ENCODE measurements around the gene POLR1E.
A peak's percentile ranks its signal among the peaks of the same experiment; 100 is the strongest.
"Not testable (repeated sequence)": the region's sequence is repeated elsewhere in the genome, so short reads cannot be mapped to it uniquely, and the experiment has no call there.

POLR1E gene

DNA sequence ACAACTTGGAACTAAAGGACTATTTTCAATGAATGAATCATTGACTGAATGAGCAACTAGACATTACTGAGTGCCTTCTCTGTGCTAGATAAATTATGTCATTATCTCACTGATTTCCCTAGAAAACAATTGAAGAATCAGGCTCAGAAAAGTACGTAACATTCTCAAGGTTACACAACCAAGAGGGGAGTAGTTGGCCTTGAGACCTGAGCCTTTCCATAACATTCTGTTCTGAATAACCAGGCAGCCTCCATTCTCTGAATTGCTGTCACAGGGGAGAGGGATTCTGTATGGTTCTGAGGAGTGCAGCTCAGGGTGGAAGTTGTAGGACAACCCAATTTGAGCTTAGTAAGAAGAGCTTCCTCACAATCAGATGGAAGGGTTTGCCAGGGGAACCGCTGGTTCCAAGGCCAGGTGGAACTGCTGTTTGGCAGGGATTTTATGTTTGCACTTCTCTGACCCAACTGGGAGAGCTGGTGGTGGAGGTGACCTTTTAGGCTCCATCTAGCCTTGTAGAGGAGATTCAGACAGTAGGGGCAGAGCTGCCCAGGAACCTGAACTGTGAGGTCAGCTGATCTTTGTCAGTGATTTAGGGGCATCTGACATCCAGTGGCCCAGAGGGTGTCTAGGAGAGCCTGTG is 16.3 kb downstream of the POLR1E start:
- DNase-seq (ENCODE audit: low read depth): no peak

DNA sequence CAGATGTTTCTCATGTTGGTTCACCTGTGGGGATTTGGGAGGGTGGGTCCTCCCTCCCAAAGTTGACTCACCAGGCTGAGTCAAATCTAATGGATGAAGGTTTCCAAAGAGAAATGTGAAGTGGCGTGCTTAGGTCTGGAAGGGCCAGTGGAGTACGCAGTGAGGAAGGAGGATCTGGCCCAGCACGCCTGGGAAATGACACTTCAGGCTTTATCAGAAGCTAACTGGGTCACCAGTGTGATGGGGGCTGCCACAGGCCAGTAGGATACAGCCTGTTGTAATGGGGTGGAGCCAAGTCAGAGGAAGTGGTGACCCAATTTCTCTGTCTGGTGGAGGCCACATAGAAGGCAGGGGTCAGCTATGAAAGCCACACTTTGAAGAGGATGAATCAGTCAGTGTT is 18.0 kb downstream of the POLR1E start:
- DNase-seq (ENCODE audit: low read depth): peak; percentile 19

DNA sequence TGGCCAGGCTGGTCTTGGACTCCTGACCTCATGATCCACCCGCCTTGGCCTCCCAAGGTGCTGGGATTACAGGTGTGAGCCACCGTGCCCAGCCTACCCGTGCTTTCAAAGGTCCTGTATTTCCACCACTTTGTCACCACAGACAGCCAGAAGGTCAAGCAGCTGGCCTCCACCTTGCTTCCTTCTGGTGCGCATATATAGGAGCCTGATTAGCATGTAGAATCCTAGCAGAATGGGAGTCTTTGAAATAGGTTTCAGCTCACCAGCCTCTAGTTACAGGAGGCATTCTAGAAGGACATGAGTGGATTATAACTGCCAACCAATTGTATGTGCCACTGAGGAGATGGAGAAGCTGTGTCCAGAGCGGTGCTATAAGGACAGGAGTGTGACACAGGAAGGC is 18.9 kb downstream of the POLR1E start:
- no peak for DNase-seq (ENCODE audit: low read depth)

DNA sequence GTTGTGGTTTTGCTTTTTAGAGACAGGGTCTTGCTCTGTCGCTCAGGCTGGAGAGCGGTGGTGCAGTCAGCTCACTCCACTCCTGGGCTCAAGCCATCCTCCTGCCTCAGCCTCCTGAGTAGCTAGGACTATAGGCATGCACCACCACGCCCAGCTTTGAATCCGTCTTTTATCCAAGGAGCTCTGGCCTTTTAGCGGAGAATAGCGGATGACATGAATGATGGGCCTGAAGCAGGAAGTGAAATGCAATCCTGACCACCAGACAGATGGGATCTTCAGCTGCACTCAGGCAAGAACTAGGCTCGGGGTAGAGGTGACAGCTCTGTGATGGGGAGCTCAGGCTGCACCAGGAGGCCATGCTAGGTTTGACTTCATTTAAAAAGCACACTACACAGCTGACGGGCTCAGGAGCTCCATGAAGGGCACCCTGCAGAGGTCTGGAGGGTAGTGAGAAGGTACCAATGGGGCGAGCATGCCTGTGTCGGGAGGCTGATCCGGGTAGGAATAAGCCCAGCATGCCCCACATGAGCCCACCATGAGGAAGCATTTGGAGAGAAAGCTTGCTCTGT is 21.9 kb downstream of the POLR1E start:
- DNase-seq (ENCODE audit: low read depth): no peak

DNA sequence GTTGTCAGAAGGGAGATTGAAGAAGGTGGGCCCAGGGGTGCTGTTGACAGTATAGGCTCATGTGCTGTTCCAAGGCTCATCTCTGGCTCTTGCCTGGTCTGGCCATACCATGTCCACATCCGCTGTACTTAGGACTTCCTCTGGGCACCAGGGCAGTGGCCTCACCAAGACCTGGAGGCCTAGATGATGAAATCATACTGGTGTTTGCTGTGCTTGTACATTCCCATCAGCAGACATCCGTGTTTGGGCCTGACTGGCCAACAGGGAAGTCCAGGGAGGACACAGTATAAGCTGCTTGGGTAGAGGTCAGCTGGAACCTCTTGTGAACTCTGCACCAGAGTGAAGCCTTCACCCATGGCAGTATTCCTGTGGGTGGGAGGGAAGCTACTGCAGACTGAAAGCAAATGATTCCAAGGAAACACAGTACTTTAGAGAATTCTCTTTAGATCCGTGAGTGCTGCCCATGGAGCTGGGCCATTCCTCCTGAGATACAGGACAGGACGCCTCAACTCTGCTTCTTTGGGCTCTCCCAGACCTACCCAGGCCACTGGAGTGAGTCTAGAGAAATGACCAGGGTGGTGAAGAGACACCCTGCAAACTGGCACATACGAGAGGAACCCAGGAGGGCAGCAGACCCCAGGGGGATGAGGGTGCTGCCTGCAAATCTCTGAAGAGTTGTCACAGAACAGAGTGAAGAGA is 22.5 kb downstream of the POLR1E start:
- no peak for DNase-seq (ENCODE audit: low read depth)

DNA sequence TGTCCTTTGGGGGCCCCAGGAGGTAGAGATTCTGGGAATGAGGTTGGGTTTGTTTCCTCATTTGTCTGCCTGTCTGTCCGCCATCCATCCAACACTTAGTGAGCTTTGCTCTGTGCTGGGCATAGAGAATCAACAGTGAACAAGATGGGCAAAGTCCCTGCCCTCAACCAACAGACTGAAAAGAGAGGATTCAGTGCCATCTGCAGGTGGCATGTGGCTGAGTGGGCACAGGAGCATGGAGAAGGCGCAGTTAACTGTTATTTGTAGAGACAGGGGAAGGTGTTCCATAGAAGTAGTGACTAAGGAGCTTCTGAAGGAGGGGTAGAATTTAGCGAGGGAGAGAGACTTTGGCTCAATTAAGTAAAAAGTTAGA is 23.1 kb downstream of the POLR1E start:
- no peak for DNase-seq (ENCODE audit: low read depth)

DNA sequence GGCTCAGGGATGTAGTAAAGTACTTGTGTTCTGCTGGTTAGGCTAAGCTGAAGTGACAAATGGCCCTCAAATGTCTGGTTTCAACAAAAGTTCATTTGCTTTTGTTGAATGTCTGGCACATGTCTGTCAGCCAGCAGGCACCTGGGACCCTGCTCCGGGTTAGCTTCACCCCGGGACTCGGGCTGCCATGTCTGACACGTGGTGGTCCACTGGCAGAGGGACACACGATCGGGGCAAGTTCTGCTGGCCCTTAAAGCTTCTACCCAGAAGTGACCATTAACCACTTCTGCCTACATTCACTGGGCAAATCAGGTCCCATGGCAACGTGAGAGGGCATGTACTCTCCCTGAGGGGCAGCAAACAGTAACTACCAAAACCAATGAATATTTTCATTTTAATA is 23.8 kb downstream of the POLR1E start:
- no peak for DNase-seq (ENCODE audit: low read depth)

DNA sequence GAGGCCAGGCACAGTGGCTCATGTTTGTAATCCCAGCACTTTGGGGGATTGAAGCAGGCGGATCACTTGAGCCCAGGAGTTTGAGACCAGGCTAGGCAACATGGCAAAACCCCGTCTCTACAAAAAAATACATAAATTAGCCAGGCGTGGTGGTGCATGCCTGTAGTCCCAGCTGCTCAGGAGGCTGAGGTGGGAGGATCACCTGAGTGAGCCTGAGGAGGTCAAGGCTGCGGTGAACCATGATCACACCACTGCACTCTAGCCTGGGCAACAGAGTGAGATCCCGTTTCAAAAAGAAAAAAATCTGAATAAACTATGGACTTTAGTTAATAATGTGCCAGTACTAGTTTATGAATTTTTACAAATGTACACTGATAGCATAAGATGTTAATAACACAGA is 24.3 kb downstream of the POLR1E start:
- DNase-seq (ENCODE audit: low read depth): not testable (repeated sequence)

DNA sequence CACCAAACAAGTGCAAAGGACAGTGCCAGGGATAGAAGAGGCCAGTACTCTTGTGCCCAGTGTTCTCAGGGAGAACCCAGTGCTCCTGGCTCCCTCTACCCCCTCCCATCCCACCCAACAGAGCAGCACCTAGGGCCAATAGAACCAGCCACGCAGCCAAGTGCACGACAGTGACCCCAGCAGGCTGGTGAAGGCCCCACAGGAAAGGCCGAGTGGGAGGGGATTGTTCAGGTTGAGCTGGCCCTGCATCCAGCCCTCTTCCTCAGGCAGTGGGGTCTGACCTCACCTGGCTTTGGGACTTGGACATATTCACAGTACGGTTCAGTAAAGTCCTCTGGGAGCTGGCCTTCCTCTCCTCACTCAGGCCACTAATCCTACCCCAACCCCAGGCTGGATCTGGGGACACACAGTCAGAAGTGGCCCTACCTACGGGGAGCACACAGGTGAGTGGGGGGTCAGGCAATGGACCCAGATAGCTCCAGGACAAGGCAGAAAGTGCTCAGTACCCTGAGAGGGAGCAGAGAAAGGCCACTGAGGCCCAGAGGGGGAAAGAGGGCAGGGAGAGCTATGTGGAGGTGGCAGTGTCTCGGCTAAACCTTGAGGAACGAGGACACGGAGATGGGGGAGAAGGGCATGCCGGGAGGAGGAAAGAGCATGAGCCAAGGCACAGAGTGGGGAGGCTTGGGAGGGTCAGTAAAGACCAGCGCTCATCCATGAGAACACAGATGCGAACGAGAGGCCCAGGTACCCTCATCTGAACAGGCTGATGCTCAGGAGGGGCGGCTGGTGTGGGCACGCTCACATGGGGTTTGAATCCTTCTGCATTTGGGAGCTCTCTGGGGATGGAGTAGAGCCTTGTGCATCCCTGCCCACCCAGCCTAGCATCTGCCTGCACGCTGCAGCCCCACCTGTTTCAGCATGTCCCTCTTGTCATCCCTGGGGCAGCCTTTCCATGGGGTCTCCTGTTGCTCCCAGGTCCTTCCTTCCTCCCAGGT is 25.6 kb downstream of the POLR1E start:
- DNase-seq (ENCODE audit: low read depth): no peak

DNA sequence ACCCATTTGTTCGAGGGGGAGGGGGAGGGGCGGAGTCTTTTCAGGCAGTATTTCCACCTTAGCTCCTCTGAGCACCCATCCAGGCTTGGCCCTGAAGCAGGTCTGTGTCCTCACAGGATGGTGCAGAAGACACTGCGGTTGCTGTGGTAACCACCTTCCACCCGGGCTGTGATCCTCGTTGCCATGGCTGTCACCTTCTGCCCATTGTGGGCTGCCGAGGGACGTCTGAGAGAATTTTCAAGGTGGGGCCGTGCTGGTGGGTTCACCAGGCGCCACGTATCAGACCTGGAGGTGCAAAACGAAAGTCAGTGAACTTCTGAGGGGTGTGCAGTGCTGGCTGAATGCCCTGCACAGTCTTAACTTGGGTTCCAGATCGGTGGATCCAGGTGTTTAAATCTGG is 26.7 kb downstream of the POLR1E start:
- peak; percentile 21 for DNase-seq (ENCODE audit: low read depth)

DNA sequence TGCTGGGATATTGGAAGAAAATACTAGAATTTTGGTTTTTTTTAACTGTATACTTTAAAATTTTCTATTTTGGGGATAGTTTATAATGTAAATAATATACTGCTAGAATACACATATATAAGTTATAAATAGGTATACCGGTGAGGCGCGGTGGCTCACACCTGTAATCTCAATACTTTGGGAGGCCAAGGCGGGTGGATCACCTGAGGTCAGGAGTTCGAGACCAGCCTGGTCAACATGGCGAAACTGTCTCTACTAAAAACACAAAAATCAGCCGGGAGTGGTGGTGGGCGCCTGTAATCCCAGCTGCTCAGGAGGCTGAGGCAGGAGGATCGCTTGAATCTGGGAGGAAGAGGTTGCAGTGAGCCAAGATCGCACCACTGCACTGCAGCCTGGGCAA is 28.7 kb downstream of the POLR1E start:
- DNase-seq (ENCODE audit: low read depth): not testable (repeated sequence)

DNA sequence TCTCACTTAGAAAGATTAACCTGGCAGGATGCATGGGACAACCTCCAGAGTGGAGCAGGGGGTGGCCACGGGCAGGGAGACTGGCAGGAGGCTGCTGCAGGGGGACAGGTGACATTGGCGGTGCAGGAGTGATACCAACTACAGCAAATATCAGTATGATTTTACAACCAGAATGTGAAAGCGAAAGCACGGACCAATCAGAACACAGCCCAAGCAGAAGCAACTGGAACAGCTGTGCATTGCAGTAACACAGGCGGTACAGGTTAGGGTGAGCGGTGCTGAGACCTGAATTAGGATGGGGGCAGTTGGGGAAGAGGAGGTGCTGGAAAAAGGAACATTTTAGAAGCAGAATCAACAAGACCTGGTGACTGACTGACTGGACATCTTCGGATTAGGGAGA is 29.3 kb downstream of the POLR1E start:
- no peak for DNase-seq (ENCODE audit: low read depth)

DNA sequence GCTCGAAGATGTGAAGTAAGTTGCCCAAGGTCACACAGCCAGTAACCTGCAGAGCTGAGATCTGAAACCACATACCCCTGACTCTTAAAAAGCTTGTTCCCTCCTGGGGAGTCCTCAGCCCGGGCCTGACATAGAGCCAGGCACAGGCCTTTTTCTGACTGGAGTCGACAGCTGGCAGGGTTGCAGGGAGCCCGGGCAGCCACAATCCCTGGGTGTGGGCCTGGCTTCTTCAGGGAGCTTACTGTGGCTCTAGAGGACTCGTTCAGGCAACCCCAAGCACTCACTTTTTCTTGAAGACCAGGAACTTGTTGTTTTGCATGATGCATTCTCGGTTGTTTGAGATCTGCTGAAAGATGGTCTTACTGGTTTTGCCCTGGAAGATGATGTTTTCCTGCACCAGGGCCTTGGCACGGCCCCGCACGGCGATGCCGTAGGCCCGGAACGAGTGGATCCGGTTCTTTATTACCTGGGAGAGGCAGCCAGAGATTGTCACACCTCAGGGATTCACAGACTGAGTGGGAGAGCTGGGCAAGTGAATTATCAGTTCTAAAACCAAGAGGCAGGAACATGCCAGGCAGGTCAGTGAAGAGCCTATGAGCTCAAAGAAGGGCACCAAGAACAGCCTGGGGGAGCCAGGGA is 30.0 kb downstream of the POLR1E start:
- DNase-seq (ENCODE audit: low read depth): no peak

DNA sequence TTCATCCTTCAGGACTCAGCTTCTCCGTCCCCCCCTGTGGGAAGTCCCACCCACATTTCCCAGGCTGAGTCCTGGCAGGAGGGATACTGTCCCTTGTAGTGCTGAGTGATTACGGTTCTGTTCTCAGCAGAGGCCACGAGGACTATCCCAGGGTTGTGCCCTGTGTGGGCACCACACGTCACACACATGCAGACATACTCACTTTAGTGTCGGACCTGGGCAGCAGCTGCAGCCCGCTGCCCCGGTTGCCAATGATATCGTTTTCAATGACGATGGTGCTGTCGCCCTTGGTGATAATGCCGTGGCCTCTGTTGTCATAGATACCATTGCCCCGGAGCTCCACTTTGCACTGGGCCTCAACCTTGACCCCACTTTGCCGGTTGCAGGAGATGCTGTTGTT is 32.2 kb downstream of the POLR1E start:
- DNase-seq (ENCODE audit: low read depth): no peak

DNA sequence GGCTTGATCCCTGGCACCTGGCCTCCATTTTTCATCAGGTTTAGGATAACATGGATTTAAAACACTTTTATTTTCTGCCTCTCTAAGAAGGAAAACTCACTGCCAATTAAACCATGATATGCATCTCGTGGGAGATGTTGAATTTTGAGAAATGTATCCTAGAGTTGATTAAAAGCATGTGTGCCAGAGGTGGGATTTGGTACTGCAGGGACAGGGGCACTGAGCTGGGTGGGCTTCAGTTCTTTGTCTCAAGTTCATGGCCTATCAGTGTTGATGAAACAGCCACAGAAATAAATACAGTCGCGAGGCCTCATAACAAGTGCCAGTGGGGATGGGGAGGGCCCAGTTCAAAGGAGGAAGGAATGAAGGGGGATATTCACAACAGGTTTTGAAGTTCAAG is 34.9 kb downstream of the POLR1E start:
- no peak for DNase-seq (ENCODE audit: low read depth)

DNA sequence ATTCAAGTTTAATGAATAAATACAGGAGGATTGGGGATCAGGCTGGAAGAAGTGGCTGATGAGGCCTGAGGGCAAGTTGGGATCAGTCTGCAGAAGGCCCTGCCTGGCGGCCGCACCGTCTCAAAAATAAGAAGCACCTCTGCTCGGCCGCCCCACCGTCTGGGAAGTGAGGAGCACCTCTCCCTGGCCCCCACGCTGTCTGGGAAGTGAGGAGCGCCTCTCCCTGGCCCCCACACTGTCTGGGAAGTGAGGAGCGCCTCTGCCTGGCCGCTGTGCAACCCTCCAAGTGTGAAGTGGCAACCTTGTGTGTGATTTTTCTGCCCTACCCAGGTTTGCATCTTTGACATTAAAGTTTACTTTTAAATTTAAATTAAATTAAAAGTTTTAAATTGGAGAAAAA is 35.4 kb downstream of the POLR1E start:
- DNase-seq (ENCODE audit: low read depth): no peak

DNA sequence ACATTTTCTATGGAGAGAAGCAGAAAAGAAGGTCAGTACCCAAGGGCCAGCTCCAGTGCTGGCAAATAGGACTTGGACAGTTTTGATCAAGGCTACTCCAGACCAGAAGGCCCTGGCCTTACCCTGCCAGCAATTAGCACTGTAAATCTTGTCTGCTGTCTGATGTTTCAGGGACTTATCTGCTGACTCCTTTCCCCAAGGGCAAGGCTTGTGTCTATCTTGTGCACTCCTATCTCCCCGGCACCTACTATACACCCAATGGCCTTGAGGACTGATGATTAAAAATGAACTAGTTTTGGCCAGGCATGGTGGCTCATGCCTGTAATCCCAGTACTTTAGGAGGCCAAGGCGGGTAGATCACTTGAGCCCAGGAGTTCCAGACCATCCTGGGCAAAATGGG is 37.2 kb downstream of the POLR1E start:
- DNase-seq (ENCODE audit: low read depth): no peak

DNA sequence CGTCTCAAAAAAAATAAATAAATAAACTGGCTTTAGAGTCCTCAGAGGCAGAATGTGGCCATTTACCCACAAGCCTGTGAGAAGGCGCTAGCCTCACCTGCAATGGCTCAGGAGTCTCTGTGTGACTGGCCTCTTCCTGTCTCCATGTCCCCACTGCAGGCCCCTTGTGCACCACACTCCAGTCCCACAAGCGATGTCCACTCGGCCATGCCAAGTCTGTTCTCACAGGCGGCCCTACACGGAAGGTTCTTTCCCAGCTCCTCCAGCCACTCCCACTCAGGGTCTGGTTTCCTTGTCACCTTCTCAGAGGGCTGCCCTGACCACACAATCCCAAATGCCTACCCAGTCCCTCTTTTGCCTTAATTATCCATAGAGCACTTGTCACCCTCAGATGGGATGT is 38.2 kb downstream of the POLR1E start:
- DNase-seq (ENCODE audit: low read depth): no peak

DNA sequence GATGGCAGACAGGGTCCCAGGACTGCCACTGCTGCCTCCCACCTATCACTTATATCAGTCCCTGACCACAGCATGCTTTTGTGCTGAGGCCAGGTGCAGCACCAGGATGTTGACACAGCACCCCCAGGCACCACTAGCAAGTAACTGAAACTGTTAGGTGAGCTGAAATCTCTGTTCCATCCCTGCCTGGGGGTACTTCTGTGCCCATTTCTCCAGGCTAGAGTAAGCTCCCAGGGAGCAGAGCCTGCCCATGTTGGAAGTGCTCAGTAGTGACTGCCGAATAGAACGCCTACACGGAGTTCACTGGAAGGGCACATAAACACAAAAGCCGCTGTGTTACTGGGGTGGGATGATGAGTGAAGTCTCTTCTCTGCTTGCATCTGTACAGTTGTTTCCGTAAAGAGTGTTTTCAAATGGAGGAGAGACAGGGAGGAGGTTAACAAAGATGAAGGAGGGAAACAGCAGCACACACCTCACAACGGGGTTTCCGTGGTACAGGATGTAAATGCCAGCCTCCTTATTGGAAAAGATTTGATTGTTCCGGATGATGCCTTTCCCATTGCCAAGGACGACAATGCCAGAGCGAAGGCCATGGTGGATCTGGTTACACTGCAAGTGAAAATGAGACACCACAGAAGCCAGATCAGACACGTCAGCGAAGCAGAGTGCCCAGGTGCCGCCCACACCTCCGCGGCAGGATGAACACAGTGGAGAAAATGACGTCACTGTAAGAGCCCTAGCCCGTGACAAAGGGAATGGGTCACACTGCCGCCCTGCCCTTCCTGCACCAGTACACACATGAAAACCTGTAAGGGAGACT is 43.1 kb downstream of the POLR1E start:
- DNase-seq (ENCODE audit: low read depth): peak; percentile 24

DNA sequence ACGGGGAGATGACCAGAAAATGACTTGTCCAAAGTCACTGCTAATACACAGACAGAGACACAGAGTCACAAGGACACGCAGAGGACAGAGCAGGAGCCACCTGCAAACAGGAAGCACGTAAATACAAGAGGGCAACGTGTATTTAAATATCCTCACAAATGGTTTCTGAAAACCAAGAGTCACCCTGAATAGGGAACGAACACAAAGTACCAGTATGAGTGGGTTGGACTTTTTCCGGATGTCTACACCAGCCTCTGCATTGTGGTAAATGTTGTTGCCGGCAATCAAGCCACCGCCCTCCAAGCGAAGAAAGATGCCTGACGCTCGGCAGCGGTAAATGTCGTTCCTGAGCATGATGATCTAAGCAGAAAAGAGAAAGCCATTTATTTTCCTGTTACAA is 46.0 kb downstream of the POLR1E start:
- DNase-seq (ENCODE audit: low read depth): no peak

DNA sequence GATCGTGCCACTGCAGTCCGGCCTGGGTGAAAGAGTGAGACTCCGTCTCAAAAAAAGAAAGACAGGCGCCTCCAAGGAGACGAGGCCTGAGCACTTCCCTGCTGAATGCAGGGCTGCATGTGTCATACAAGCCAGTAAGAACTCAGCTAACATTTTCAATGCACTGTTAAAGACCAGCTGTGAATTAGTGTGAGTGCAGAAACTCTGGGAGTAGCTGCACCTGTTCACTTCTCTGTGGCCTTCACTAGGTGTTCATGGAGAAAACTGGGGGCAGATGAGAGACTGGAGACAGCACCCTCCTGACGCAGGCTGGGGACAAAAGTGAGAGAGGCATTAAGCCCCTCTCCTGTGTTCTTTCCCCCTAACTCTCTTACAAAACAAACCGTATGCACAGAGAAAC is 48.7 kb downstream of the POLR1E start:
- DNase-seq (ENCODE audit: low read depth): no peak
